ENCODE measurements around the gene MCUR1. TPM values are rescaled to one million over a fixed set of nuclear protein-coding genes. Genes with fewer than 3 reads are reported as not detected.
A peak's percentile ranks its signal among the peaks of the same experiment; 100 is the strongest.

Gene MCUR1
- total and polyA plus RNA-seq, 10 of the 15 experiments (the other 5 are each of a cell fraction or from before 2014, with no cell fraction given) = 4.4 to 43.9 (median 18.3) TPM

GRCh38 chr6:13813621-13814175 is 659 bp downstream of the MCUR1 start (continued):
- TF ChIP-seq BCLAF1 (IDR thresholded peaks at IDR 0.05) (no peak), NFIC (IDR thresholded peaks at IDR 0.05; ENCODE audit: low read depth, low read length) (no peak), POLR2AphosphoS2 (IDR thresholded peaks at IDR 0.05; ENCODE audit: low read depth, low read length) (no peak), MAX (IDR thresholded peaks at IDR 0.05; ENCODE audit: low read depth, low read length) (no peak), ATF7 (IDR thresholded peaks at IDR 0.05; ENCODE audit: low read depth) (no peak), CBX3 (IDR thresholded peaks at IDR 0.05; ENCODE audit: borderline replicate concordance, low read depth) (no peak), CTCF (IDR thresholded peaks at IDR 0.05 in 2 of 3, conservative IDR thresholded peaks at IDR 0.05 in 1 of 3; ENCODE audit: control insufficient read depth in 2 of 3, extremely low read depth in 1 of 3, insufficient read depth in 1 of 3, low read depth in 3 of 3, low read length in 3 of 3) (no peak), NKRF (conservative IDR thresholded peaks at IDR 0.05) (peak; percentile 91; the same call in 1 of the 2 replicates), KLF5 (IDR thresholded peaks at IDR 0.05; ENCODE audit: partially characterized antibody) (no peak), BACH1 (IDR thresholded peaks at IDR 0.05; ENCODE audit: borderline replicate concordance) (no peak), SMAD5 (IDR thresholded peaks at IDR 0.05; ENCODE audit: low read depth) (no peak)

All from GM12878 (cell line).